ENCODE measurements around the gene MVB12B.

DNA sequence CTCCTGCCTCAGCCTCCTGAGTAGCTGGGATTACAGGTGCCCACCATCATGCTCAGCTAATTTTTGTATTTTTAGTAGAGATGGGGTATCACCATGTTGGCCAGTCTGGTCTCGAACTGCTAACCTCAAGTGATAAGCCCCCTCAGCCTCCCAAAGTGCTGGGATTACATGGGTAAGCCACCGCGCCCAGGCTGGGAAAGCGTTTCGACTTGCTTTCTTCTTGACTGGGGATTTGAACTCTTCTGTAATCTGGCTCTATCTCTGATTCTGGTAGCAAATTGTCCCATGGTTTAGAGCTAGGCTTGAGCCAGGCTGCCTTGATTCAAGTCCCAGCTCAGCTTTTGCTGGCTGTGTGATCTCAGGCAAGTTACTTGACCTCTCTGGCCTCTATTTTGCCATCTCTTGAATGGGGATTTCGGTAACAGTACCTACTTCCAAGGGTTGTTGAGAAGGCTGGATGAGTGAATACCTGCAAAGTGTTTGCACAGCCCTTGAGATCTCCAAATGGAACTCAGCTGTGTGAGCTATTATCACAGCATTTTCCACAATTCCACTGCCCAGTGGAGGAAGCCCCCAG is 20.5 kb upstream of the MVB12B start:
- TF ChIP-seq GATA2 (IDR thresholded peaks at IDR 0.05; ENCODE audit: low read depth, low read length) (no peak), GATA3 (IDR thresholded peaks at IDR 0.05; ENCODE audit: low read depth, low read length) (no peak)
